ENCODE measurements around the gene TM7SF2.
A peak's percentile ranks its signal among the peaks of the same experiment; 100 is the strongest.

TM7SF2 gene

GRCh38 chr11:65095427-65095826, 16.2 kb upstream of the TM7SF2 start:
- DNase-seq = no peak

GRCh38 chr11:65095974-65096806, 15.5 kb upstream of the TM7SF2 start, which contains the start of gene VPS51:
TSS of gene VPS51 (plus strand) at chr11:65096214. CDS start at chr11:65096251, 37 bp downstream.
- peak; percentile 90 for DNase-seq

GRCh38 chr11:65096926-65097325, 14.7 kb upstream of the TM7SF2 start:
- no peak for DNase-seq

DNA sequence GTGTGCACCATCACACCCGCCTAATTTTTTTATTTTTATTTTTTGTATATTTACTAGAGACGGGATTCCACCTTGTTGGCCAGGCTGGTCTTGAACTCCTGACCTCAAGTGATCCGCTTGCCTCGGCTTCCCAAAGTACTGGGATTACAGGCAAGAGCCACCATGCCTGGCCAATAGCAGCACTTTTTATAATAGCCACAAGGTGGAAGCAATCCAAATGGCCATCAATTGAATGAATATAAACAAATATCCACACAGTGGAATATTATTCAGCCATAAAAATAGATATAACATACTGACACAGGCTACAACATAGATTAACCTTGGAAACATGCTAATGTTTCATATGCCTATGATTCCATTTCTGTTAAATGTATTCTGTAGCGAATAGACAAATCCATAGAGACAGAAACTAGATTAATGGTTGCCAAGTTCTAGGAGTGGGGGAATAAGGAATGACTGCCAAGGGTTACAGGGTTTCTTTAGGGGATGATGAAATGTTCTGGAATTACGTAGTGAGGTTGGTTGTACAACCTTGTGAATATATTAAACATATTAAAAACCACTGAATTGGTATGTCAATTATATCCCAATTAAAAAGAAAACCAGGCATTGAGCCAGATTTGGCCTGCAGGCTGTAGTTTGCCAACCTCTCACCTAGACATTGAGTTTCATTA, 10.9 kb upstream of the TM7SF2 start:
- DNase-seq = no peak

DNA sequence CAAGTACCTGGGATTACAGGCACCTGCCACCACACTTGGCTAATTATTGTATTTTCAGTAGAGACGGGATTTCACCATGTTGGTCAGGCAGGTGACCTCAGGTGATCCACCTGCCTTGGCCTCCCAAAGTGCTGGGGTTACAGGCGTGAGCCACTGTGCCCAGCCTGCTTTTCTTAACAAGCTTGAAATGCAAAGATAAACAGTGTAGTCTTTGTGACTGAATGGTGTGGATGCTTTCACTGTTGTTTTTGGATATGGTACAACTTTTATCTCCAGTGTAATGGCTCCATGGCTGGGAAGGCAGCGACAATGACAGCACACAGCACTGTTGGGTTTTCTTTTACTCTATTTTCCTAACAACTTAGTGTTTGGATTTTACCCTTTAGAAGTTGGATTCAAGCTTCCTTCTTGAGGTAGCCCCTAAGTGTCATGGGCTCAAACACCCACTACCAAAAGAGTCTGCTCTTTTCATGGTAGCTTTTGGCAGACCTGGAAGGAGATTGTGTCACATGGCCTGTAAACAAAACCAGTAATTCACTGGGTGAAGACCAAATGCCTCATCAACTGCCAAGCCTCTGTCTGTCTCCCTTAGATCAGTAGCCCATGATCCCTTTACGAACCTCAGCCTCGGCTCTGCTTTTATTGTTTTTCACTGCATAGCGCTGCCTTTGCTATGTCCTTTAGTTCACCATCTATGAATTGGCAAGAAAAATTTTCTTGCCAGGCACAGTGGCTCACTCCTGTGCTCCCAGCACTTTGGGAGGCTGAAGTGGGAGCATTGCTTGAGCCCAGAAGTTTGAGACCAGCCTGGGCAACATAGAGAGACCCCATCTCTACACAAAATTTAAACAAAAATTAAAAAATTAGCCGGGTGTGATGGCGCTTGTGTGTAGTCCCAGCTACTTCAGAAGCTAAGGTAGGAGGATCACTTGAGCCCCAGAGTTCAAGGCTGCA, 9.3 kb upstream of the TM7SF2 start:
- DNase-seq = no peak

GRCh38 chr11:65103476-65103875, 8.2 kb upstream of the TM7SF2 start:
- DNase-seq = no peak

- no peak for DNase-seq
Measured at GRCh38 chr11:65104628-65105027, 7.0 kb upstream of the TM7SF2 start.

DNA sequence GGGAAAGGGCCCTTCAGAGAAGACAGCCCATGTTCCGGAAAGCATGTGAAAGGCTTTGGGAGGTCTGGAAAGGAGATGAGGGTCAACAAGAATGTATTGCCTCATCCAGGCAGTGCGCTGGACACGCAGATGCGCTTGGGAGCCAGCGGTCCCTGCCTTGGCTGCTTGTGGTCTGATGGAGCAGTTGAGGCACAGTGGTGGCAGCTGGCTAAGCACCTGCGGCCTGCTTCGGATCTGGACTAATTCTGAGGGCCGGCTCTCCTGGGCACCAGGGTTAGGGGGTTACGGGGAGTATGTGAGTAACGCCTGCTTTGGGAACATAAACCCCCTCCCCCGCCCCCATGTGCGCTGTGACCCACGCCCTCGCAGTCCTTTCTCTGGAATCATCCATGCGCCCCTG, 4.6 kb upstream of the TM7SF2 start:
- DNase-seq = no peak

DNA sequence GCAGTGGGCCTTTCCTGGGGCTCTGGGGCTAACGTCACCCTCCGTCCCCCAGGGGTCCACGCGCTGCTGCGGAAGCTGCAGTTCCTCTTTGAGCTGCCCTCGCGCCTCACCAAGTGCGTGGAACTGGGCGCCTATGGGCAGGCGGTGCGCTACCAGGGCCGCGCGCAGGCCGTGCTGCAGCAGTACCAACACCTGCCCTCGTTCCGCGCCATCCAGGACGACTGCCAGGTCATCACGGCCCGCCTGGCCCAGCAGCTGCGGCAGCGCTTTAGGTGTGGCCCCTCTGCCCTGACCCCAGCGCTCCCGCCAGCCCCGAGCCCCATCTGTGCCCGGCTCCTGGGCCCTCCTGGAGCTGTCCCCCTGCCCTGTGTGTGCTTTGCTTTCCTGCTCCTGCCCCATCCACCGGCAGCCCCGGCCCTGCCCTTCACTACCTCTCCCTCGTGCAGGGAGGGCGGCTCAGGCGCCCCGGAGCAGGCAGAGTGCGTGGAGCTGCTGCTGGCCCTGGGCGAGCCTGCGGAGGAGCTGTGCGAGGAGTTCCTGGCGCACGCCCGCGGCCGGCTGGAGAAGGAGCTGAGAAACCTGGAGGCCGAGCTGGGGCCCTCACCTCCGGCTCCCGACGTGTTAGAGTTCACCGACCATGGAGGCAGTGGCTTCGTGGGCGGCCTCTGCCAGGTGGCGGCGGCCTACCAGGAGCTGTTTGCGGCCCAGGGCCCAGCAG, 3.8 kb upstream of the TM7SF2 start:
- DNase-seq = no peak

DNA sequence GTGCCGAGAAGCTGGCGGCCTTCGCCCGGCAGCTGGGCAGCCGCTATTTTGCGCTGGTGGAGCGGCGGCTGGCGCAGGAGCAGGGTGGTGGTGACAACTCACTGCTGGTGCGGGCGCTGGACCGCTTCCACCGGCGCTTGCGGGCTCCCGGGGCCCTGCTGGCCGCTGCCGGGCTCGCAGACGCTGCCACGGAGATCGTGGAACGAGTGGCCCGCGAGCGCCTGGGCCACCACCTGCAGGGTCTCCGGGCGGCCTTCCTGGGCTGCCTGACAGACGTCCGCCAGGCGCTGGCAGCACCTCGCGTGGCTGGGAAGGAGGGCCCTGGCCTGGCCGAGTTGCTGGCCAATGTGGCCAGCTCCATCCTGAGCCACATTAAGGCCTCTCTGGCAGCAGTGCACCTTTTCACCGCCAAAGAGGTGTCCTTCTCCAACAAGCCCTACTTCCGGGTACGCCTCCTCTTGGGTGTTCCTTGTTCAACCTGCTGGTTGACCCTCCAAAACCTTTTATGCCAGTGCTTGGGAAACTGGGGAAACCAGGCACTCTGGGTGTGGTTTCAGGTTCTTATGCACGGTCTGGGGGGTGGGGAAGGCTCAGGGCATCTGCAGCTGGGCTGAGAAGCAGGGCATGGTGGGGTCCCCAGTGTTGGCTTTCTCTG, 3.1 kb upstream of the TM7SF2 start:
- no peak for DNase-seq

GRCh38 chr11:65109231-65110198, 2.2 kb upstream of the TM7SF2 start:
- DNase-seq = no peak

- peak; percentile 94 for DNase-seq
Measured at GRCh38 chr11:65110354-65110861, 1.3 kb upstream of the TM7SF2 start.

DNA sequence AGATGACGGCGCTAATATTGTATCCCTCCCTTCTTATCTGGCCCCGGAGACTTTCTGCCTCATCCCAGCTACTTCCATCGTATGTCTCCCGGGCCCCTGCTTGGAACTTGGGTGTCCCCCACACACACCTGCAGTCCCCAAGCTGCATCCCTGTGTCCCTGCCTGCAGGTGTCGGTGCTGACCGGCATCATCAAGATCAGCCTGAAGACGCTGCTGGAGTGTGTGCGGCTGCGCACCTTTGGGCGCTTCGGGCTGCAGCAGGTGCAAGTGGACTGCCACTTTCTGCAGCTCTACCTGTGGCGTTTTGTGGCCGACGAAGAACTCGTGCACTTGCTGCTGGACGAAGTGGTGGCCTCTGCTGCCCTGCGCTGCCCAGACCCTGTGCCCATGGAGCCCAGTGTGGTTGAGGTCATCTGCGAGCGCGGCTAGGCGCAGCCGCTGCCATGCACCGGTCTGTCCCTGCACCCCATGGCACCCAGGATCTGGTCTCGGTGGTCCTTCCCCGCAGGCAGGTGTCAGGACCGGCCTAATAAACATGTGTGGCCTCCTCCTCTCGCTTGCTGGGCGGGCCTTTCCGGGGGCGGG, 421 bp upstream of the TM7SF2 start:
- DNase-seq = no peak

DNA sequence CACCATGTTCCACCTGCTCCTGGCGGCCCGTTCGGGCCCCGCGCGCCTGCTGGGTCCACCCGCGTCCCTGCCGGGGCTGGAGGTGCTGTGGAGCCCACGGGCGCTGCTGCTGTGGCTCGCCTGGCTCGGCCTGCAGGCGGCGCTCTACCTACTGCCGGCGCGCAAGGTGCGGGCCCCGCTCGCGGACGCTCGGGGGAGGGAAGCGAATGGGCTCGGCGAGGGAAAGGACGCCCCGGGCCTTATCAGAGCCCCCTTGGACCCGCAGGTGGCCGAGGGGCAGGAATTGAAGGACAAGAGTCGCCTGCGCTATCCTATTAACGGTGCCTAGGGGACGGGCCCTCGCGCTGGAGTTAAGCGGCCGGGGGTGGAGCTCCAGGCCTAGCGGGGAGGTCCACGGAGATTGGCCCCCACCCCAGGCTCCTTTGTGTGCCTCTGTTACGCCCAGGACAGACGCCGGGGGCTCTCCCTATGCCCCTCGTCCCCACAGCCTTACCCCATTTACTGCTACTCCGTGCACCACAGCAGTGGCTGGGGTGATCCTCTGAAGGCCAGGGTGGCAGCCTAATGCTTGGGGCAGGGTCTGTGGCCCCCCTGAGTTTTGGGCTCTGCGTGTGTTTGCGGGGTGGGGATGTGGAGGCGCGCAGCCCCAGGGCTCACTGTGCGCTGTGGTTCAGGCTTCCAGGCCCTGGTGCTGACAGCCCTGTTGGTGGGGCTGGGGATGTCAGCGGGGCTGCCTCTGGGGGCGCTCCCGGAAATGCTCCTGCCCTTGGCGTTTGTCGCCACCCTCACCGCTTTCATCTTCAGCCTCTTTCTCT, 1.1 kb downstream of the TM7SF2 start:
- peak; percentile 80 for DNase-seq

DNA sequence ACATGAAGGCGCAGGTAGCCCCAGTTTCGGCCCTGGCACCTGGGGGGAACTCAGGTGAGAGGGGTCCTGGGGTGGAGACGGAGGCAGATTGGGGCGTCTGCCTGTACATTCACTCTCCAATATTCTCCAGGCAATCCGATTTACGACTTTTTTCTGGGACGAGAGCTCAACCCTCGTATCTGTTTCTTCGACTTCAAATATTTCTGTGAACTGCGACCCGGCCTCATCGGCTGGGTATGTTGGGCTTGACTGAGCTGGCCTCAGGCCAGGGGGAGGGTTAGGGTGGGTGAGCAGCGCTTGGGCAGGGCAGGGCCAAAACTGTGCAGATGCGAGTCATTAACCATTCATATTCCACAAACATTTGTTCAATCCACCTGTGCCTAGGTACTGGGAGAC, 1.7 kb downstream of the TM7SF2 start:
- DNase-seq = no peak

DNA sequence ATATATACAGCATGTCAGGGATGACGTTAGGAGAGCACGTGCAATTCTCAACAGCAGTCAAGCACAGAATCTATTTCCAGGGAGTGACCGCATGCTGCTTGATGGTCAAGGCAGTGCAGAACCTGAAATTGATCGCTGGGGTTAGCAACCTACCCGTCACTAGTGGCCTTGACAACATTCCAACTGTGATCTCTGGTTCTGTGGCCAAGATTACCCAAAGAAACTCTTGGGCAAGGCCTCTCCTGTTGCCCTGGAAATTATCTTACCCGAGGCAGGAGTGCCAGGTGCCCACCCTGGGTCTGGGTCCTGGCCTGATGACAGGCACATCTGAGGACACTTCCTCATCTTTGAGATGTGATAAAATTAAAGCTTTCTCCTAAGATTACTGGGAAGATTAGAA, 2.2 kb downstream of the TM7SF2 start:
- DNase-seq = no peak

GRCh38 chr11:65114538-65115171, 3.0 kb downstream of the TM7SF2 start:
- no peak for DNase-seq

- no peak for DNase-seq
Measured at GRCh38 chr11:65115361-65116082, 3.9 kb downstream of the TM7SF2 start.
